ENCODE measurements around the gene CTU2. TPM values are rescaled to one million over a fixed set of nuclear protein-coding genes. Genes with fewer than 3 reads are reported as not detected.

CTU2 gene
- total RNA-seq (ENCODE audit: unreplicated experiment), result 20.8 TPM
- long read RNA-seq, transcript CTU2-202 (15 exons, 1,751 nt), result major isoform, 5 of 9 reads
- long read RNA-seq, partial matches to known transcripts, result 0 of 9 reads
- long read RNA-seq, other reads (novel, unspliced or antisense), result 2 of 9 reads

- Mint-ChIP-seq H3K9me3 (ENCODE audit: unreplicated experiment) (no peaks in the 10 kb centered on the region), H3K27ac (ENCODE audit: unreplicated experiment) (peak within 1 kb of the TSS; percentile 93), H3K36me3 (ENCODE audit: low read depth, unreplicated experiment) (peaks cover 17% of the 10 kb centered on the region), H3K4me3 (ENCODE audit: unreplicated experiment) (peak within 1 kb of the TSS; percentile 95), H3K4me1 (ENCODE audit: unreplicated experiment) (peaks cover 45% of the 10 kb centered on the region), H3K27me3 (ENCODE audit: unreplicated experiment) (peaks cover 28% of the 10 kb centered on the region)
- DNase-seq (ENCODE audit: low spot score), result peak; percentile 93
- TF ChIP-seq CTCF (IDR thresholded peaks at IDR 0.05; ENCODE audit: unreplicated experiment), result no peak
Measured at GRCh38 chr16:88706229-88706964, at the start of gene CTU2, which contains the start of gene RNF166. Gene CTU2 (plus strand): TSS chr16:88706503. CDS start chr16:88706531, 28 bp downstream. Gene RNF166 (minus strand): TSS chr16:88706408. CDS start chr16:88706325, 83 bp downstream.

- H3K4me1 Mint-ChIP-seq (ENCODE audit: unreplicated experiment), result peaks cover 10% of the 10 kb centered on the region
- H3K9me3 Mint-ChIP-seq (ENCODE audit: unreplicated experiment), result no peaks in the 10 kb centered on the region
- no peak overlapping the region for H3K4me3 Mint-ChIP-seq (ENCODE audit: unreplicated experiment)
- H3K36me3 Mint-ChIP-seq (ENCODE audit: low read depth, unreplicated experiment), result peaks cover 5% of the 10 kb centered on the region
- no peak for TF ChIP-seq CTCF (IDR thresholded peaks at IDR 0.05; ENCODE audit: unreplicated experiment)
- DNase-seq (ENCODE audit: low spot score), result no peak
- H3K27me3 Mint-ChIP-seq (ENCODE audit: unreplicated experiment), result peaks cover 2% of the 10 kb centered on the region
- no peak overlapping the region for H3K27ac Mint-ChIP-seq (ENCODE audit: unreplicated experiment)
Measured at GRCh38 chr16:88657371-88657770, 48.9 kb upstream of the CTU2 start.

GRCh38 chr16:88658714-88659113 is 47.6 kb upstream of the CTU2 start:
- Mint-ChIP-seq H3K4me1 (ENCODE audit: unreplicated experiment) (peaks cover 10% of the 10 kb centered on the region), H3K27me3 (ENCODE audit: unreplicated experiment) (peaks cover 2% of the 10 kb centered on the region), H3K9me3 (ENCODE audit: unreplicated experiment) (no peaks in the 10 kb centered on the region), H3K27ac (ENCODE audit: unreplicated experiment) (no peak overlapping the region), H3K4me3 (ENCODE audit: unreplicated experiment) (no peak overlapping the region), H3K36me3 (ENCODE audit: low read depth, unreplicated experiment) (peaks cover 5% of the 10 kb centered on the region)
- DNase-seq (ENCODE audit: low spot score), result no peak
- TF ChIP-seq CTCF (IDR thresholded peaks at IDR 0.05; ENCODE audit: unreplicated experiment), result no peak

GRCh38 chr16:88659160-88659559 is 47.1 kb upstream of the CTU2 start:
- peaks cover 12% of the 10 kb centered on the region for H3K4me1 Mint-ChIP-seq (ENCODE audit: unreplicated experiment)
- H3K27ac Mint-ChIP-seq (ENCODE audit: unreplicated experiment), result no peak overlapping the region
- TF ChIP-seq CTCF (IDR thresholded peaks at IDR 0.05; ENCODE audit: unreplicated experiment), result no peak
- DNase-seq (ENCODE audit: low spot score), result no peak
- H3K9me3 Mint-ChIP-seq (ENCODE audit: unreplicated experiment), result no peaks in the 10 kb centered on the region
- no peak overlapping the region for H3K4me3 Mint-ChIP-seq (ENCODE audit: unreplicated experiment)
- H3K36me3 Mint-ChIP-seq (ENCODE audit: low read depth, unreplicated experiment), result peaks cover 5% of the 10 kb centered on the region
- H3K27me3 Mint-ChIP-seq (ENCODE audit: unreplicated experiment), result peaks cover 2% of the 10 kb centered on the region

- no peak for TF ChIP-seq CTCF (IDR thresholded peaks at IDR 0.05; ENCODE audit: unreplicated experiment)
- Mint-ChIP-seq H3K9me3 (ENCODE audit: unreplicated experiment) (no peaks in the 10 kb centered on the region), H3K4me3 (ENCODE audit: unreplicated experiment) (peak overlapping the region; percentile 96), H3K27ac (ENCODE audit: unreplicated experiment) (no peak overlapping the region), H3K4me1 (ENCODE audit: unreplicated experiment) (peaks cover 15% of the 10 kb centered on the region), H3K36me3 (ENCODE audit: low read depth, unreplicated experiment) (peaks cover 5% of the 10 kb centered on the region), H3K27me3 (ENCODE audit: unreplicated experiment) (peaks cover 7% of the 10 kb centered on the region)
- DNase-seq (ENCODE audit: low spot score), result no peak
Measured at GRCh38 chr16:88661468-88661867, 44.8 kb upstream of the CTU2 start.

Measured in endothelial cell (in vitro differentiated cells).